Upper lobe of left lung (tissue), 4 donors: ENCODE results near the gene C19orf47.

Experiments used
- CTCF ChIP-seq, 6 experiments: fragments of 450-650 bp in 4 of 6; fragments of 200-600 bp in 2 of 6; sonication (generic) in 2 of 6; IDR thresholded peaks; one replicate each; pipeline ENCODE4 v1.5.1; 2016 to 2019; ENCODE audit warnings: antibody characterized with exemption in 6 of 6
- EP300 ChIP-seq, 4 donors: sonication (generic); formaldehyde crosslinking; IDR thresholded peaks; one replicate each; pipeline ENCODE4 v1.5.1; 2017; ENCODE audit warnings: antibody characterized with exemption in 4 of 4, control low read depth in 2 of 4
- POLR2A ChIP-seq, 4 donors: fragments of 450-650 bp; IDR thresholded peaks; one replicate each; pipeline ENCODE4 v1.5.1; 2016 to 2017; ENCODE audit warnings: antibody characterized with exemption in 4 of 4, mild to moderate bottlenecking in 2 of 4
- POLR2AphosphoS5 ChIP-seq, 2 donors: sonication (generic); formaldehyde crosslinking; IDR thresholded peaks; one replicate each; pipeline ENCODE4 v1.5.1; 2017; ENCODE audit warnings: antibody characterized with exemption in 2 of 2

- TF ChIP-seq CTCF (IDR thresholded peaks at IDR 0.05) (no peak), EP300 (IDR thresholded peaks at IDR 0.05) (no peak), POLR2AphosphoS5 (IDR thresholded peaks at IDR 0.05) (no peak), POLR2A (IDR thresholded peaks at IDR 0.05) (no peak)
These were observed 25.9 kb upstream of the C19orf47 start for GRCh38 chr19:40374084-40374483.
